Transverse colon (tissue), 3 donors: ENCODE data around the gene ENOX1.

Experiments used
- POLR2A ChIP-seq: fragments of 450-650 bp; IDR thresholded peaks from one replicate; pipeline ENCODE4 v1.6.1; 2016; ENCODE audit warnings: antibody characterized with exemption, mild to moderate bottlenecking, moderate library complexity
- TF ChIP-seq, protein P1 (sequence below), 5 experiments: fragments of 200-600 bp in 3 of 5; fragments of 450-650 bp in 2 of 5; sonication (generic) in 3 of 5; IDR thresholded peaks; 1 replicate in 2 of 5; 2 replicates in 3 of 5; pipeline ENCODE4 v1.5.1; 2016 to 2017; ENCODE audit warnings: antibody characterized with exemption in 5 of 5, inconsistent platforms in 3 of 5, mild to moderate bottlenecking in 2 of 5, moderate library complexity in 1 of 5

- TF ChIP-seq, protein P1, sequence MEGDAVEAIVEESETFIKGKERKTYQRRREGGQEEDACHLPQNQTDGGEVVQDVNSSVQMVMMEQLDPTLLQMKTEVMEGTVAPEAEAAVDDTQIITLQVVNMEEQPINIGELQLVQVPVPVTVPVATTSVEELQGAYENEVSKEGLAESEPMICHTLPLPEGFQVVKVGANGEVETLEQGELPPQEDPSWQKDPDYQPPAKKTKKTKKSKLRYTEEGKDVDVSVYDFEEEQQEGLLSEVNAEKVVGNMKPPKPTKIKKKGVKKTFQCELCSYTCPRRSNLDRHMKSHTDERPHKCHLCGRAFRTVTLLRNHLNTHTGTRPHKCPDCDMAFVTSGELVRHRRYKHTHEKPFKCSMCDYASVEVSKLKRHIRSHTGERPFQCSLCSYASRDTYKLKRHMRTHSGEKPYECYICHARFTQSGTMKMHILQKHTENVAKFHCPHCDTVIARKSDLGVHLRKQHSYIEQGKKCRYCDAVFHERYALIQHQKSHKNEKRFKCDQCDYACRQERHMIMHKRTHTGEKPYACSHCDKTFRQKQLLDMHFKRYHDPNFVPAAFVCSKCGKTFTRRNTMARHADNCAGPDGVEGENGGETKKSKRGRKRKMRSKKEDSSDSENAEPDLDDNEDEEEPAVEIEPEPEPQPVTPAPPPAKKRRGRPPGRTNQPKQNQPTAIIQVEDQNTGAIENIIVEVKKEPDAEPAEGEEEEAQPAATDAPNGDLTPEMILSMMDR (IDR thresholded peaks at IDR 0.05), result peak in 2 of 5 experiments; percentile 25 to 47
- no peak for TF ChIP-seq POLR2A
Measured at GRCh38 chr13:43787997-43788396, 1.2 kb upstream of the ENOX1 start.
